GM18520 (cell line): ENCODE results near the gene NAP1L4.
A peak's percentile ranks its signal among the peaks of the same experiment; 100 is the strongest.
"Not testable (repeated sequence)": the region's sequence is repeated elsewhere in the genome, so short reads cannot be mapped to it uniquely, and the experiment has no call there.

Source experiments
- ATAC-seq: cut with Tn5 transposase; IDR thresholded peaks from one replicate; pipeline ENCODE4 v1.9.1; 2021; ENCODE audit not compliant: unreplicated experiment

The NAP1L4 gene

GRCh38 chr11:2911088-2911784 is 80.9 kb downstream of the NAP1L4 start:
- no peak for ATAC-seq

GRCh38 chr11:2910401-2910955 is 81.7 kb downstream of the NAP1L4 start:
- ATAC-seq, result no peak

GRCh38 chr11:2909133-2909902 is 82.8 kb downstream of the NAP1L4 start:
- ATAC-seq, result no peak

- no peak for ATAC-seq
Observed at GRCh38 chr11:2908130-2908529, 84.0 kb downstream of the NAP1L4 start.

- not testable (repeated sequence) for ATAC-seq
Observed at GRCh38 chr11:2905299-2905698, 86.8 kb downstream of the NAP1L4 start.

- ATAC-seq, result no peak
Observed at GRCh38 chr11:2904153-2905052, 87.7 kb downstream of the NAP1L4 start.

GRCh38 chr11:2903672-2904011 is 88.5 kb downstream of the NAP1L4 start:
- ATAC-seq, result no peak

- ATAC-seq, result no peak
Observed at GRCh38 chr11:2902784-2903671, 89.1 kb downstream of the NAP1L4 start.

- ATAC-seq, result peak; percentile 86
Observed at GRCh38 chr11:2901854-2902783, 90.0 kb downstream of the NAP1L4 start.

GRCh38 chr11:2901196-2901796 is 90.8 kb downstream of the NAP1L4 start:
- no peak for ATAC-seq

- no peak for ATAC-seq
Observed at GRCh38 chr11:2899080-2899783, 92.9 kb downstream of the NAP1L4 start.

- ATAC-seq, result no peak
Observed at GRCh38 chr11:2898366-2899079, 93.6 kb downstream of the NAP1L4 start.

- ATAC-seq, result no peak
Observed at GRCh38 chr11:2897048-2897447, 95.1 kb downstream of the NAP1L4 start.

GRCh38 chr11:2896047-2896446 is 96.1 kb downstream of the NAP1L4 start:
- ATAC-seq, result no peak
